GM12878 (cell line): Measurements from ENCODE around the gene DNMT3A. TPM values are rescaled to one million over a fixed set of nuclear protein-coding genes. Genes with fewer than 3 reads are reported as not detected.

Experiments used
- ATAC-seq: fragments of 200-7000 bp; cut with Tn5 transposase; 3 replicates; pipeline ENCODE4 v1.9.1; 2020; ENCODE audit warnings: mild to moderate bottlenecking, moderate library complexity
- BruUV-seq: library from RNA; stranded (reverse); fragments of 400-500 nt; replicated peaks from 2 replicates; lab custom pipeline; 2021; lab: Mats Ljungman, UMichigan
- CTCF ChIA-PET: fragments of 300-600 bp; sonication (Branson Sonifier 250); formaldehyde crosslinking; extraction: SDS; loops from one replicate; lab custom pipeline; 2021; ENCODE audit warnings: inconsistent platforms; lab: Yijun Ruan, JAX
- POLR2A ChIA-PET: fragments of 350-600 bp; formaldehyde crosslinking; extraction: SDS; loops from one replicate; lab custom pipeline; 2021; ENCODE audit warnings: inconsistent platforms; lab: Charles Lee
- RAD21 ChIA-PET: fragments of 300-600 bp; sonication (Branson Sonifier 250); formaldehyde crosslinking; loops from one replicate; lab custom pipeline; 2023; ENCODE audit warnings: antibody characterized with exemption; ENCODE audit not compliant: unreplicated experiment; lab: Charles Lee
- SMC1A ChIA-PET: fragments of 300-600 bp; sonication (Branson Sonifier 250); formaldehyde crosslinking; loops from one replicate; lab custom pipeline; 2023; ENCODE audit not compliant: unreplicated experiment, uncharacterized antibody; lab: Charles Lee
- DNase-seq: peaks from one replicate; pipeline ENCODE4 v3.0.0-alpha.2; 2011; ENCODE audit warnings: low read depth, low spot score
- FAIRE-seq: peaks from 3 replicates; lab custom pipeline; 2011; peaks lifted over from hg19 to GRCh38; lab: Jason Lieb, UNC
- H2AFZ ChIP-seq: 2 replicates; pipeline ENCODE4 v1.6.0; 2011; ENCODE audit warnings: low read depth, low read length, control low read depth; ENCODE audit not compliant: control insufficient read depth
- H3K27ac ChIP-seq: 2 replicates; pipeline ENCODE4 v1.5.1; 2011; ENCODE audit warnings: control low read depth; ENCODE audit not compliant: control insufficient read depth, insufficient read depth
- H3K27me3 ChIP-seq, 2 experiments: replicated peaks in 1 of 2; 2 replicates each; pipeline versions ENCODE4 v1.6.0 to v1.6.1; 2011; ENCODE audit warnings: low read length in 1 of 2; ENCODE audit not compliant: control insufficient read depth in 2 of 2, insufficient read depth in 2 of 2
- H3K36me3 ChIP-seq, 2 experiments: 2 replicates each; pipeline ENCODE4 v1.5.1; 2011; ENCODE audit warnings: low read length in 1 of 2; ENCODE audit not compliant: control insufficient read depth in 2 of 2, insufficient read depth in 2 of 2
- H3K4me1 ChIP-seq: 2 replicates; pipeline ENCODE4 v1.6.1; 2011; ENCODE audit warnings: mild to moderate bottlenecking, low read length, moderate library complexity, mixed read lengths; ENCODE audit not compliant: control insufficient read depth, insufficient read depth
- H3K4me2 ChIP-seq: 2 replicates; pipeline ENCODE4 v1.6.0; 2011; ENCODE audit warnings: control low read depth; ENCODE audit not compliant: control insufficient read depth, insufficient read depth
- H3K4me3 ChIP-seq: fragments of 200-600 bp; sonication (generic); 2 replicates; pipeline ENCODE4 v1.5.1; 2016
- H3K79me2 ChIP-seq: 2 replicates; pipeline ENCODE4 v1.6.0; 2011; ENCODE audit warnings: low read length; ENCODE audit not compliant: control insufficient read depth, insufficient read depth
- H3K9ac ChIP-seq: 2 replicates; pipeline ENCODE4 v1.8.0; 2011; ENCODE audit warnings: low read length, control low read depth, mixed read lengths; ENCODE audit not compliant: control insufficient read depth, insufficient read depth
- H3K9me3 ChIP-seq: replicated peaks from 3 replicates; pipeline ENCODE4 v1.5.1; 2011; ENCODE audit warnings: mild to moderate bottlenecking, low read length; ENCODE audit not compliant: control insufficient read depth, insufficient read depth
- H4K20me1 ChIP-seq: 2 replicates; pipeline ENCODE4 v1.6.0; 2011; ENCODE audit not compliant: control insufficient read depth, insufficient read depth
- CREB1 ChIP-seq: IDR thresholded peaks from 2 replicates; pipeline ENCODE4 v1.6.1; 2012; ENCODE audit warnings: low read depth, mild to moderate bottlenecking, inconsistent platforms
- EZH2 ChIP-seq: IDR thresholded peaks from 2 replicates; pipeline ENCODE4 v1.6.1; 2012; ENCODE audit warnings: low read depth, mild to moderate bottlenecking, control low read depth, inconsistent platforms, low read length, borderline replicate concordance; ENCODE audit not compliant: control insufficient read depth
- FOXK2 ChIP-seq: fragments of 450-650 bp; IDR thresholded peaks from 2 replicates; pipeline ENCODE4 v1.6.1; 2017; ENCODE audit warnings: mild to moderate bottlenecking, moderate library complexity
- GATAD2B ChIP-seq: fragments of 450-650 bp; conservative IDR thresholded peaks from 2 replicates; pipeline ENCODE4 v1.6.1; 2017; ENCODE audit warnings: low read depth, mild to moderate bottlenecking, moderate library complexity
- RELA ChIP-seq: fragments of 450-650 bp; IDR thresholded peaks from 2 replicates; pipeline ENCODE4 v1.8.0; 2014; ENCODE audit warnings: borderline replicate concordance; ENCODE audit not compliant: partially characterized antibody
- SP1 ChIP-seq: IDR thresholded peaks from one replicate; pipeline ENCODE4 v1.6.1; 2011; ENCODE audit warnings: low read depth, low read length
- ZNF274 ChIP-seq: IDR thresholded peaks from one replicate; pipeline ENCODE4 v1.8.0; 2011; ENCODE audit not compliant: insufficient read length, insufficient read depth
- ZNF622 ChIP-seq: fragments of 450-650 bp; IDR thresholded peaks from 2 replicates; pipeline ENCODE4 v1.6.1; 2017; ENCODE audit warnings: mild to moderate bottlenecking, inconsistent platforms
- WGBS: methylation state at CpG from one replicate; pipeline ENCODE4 v1.1.6; 2016; ENCODE audit warnings: low lambda C conversion rate; ENCODE audit not compliant: insufficient replicate concordance, insufficient coverage; ENCODE audit errors: missing lambda C conversion rate; 5-methylcytosine and 5-hydroxymethylcytosine counted together
- in situ Hi-C: fragments of 300-500 bp; cut with MboI; formaldehyde crosslinking; loops from 9 replicates; pipeline ENCODE4 v1.14.3; 2018; ENCODE audit warnings: mixed read lengths
- intact Hi-C: fragments of 100-400 bp; cut with micrococcal nuclease; formaldehyde crosslinking; loops from one replicate; pipeline ENCODE4 v1.14.2; 2022; ENCODE audit not compliant: unreplicated experiment
- polyA plus RNA-seq, 11 experiments: library from polyadenylated mRNA; depleted of rRNA in 4 of 11; unstranded in 6 of 11; stranded (reverse) in 5 of 11; fragments of >200 nt; fragmentation: Nextera tagmentation in 4 of 11; fragmentation: Illumina TruSeq in 1 of 11; extraction: Ambion mirVana in 4 of 11; extraction: Trizol in 1 of 11; gene quantifications; 1 replicate in 1 of 11; 2 replicates in 10 of 11; pipeline versions ENCODE4 v1.2.1 to v1.2.3, GENCODE V29; 2011 to 2016; ENCODE audit warnings: inconsistent platforms in 2 of 11, missing spikeins in 2 of 11, low read depth in 1 of 11
- total RNA-seq, 4 experiments: library from RNA; depleted of rRNA in 3 of 4; stranded (reverse); fragments of >200 nt in 3 of 4; fragmentation: Illumina TruSeq in 1 of 4; extraction: Trizol in 1 of 4; gene quantifications; 2 replicates each; pipeline versions ENCODE4 v1.2.1 to v1.2.3, GENCODE V29; 2013 to 2021
- TF ChIP-seq, protein P1 (sequence below): IDR thresholded peaks from 2 replicates; pipeline ENCODE4 v1.6.1; 2012; ENCODE audit warnings: low read depth, low read length, improper control_type of control experiment

DNMT3A gene
- total and polyA plus RNA-seq, 10 of the 15 experiments (the other 5 are each of a cell fraction or from before 2014, with no cell fraction given): 7.4 to 51.6 (median 17.4) TPM

GRCh38 chr2:25221579-25221978 lies 120.1 kb downstream of the DNMT3A start:
- DNase-seq: no peak
- Histone ChIP-seq H3K36me3 (no peaks in the 10 kb centered on the region), H3K27me3 (no peaks in the 10 kb centered on the region), H3K4me1 (peaks cover 16% of the 10 kb centered on the region), H3K4me2 (no peak overlapping the region), H3K9me3 (no peaks in the 10 kb centered on the region), H3K9ac (no peak overlapping the region), H4K20me1 (no peaks in the 10 kb centered on the region), H2AFZ (no peak overlapping the region)
- ATAC-seq: no peak
- no TSS peak for BruUV-seq
- in situ Hi-C loops: no loop called here
- WGBS: 86% methylated on average over 4 of the region's 4 CpGs
- intact Hi-C loops: no loop called here
- CTCF ChIA-PET: interaction anchor here (0.9 to 2.0 kb wide), 2 partner anchors 10 to 56 kb away, joined by 3 to 6 read pairs; no protein-coding TSS in a partner anchor
- TF ChIP-seq, protein P1, sequence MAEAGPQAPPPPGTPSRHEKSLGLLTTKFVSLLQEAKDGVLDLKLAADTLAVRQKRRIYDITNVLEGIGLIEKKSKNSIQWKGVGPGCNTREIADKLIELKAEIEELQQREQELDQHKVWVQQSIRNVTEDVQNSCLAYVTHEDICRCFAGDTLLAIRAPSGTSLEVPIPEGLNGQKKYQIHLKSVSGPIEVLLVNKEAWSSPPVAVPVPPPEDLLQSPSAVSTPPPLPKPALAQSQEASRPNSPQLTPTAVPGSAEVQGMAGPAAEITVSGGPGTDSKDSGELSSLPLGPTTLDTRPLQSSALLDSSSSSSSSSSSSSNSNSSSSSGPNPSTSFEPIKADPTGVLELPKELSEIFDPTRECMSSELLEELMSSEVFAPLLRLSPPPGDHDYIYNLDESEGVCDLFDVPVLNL: no peak
- TF ChIP-seq ZNF622: no peak
- TF ChIP-seq, all 136 proteins: peak for 0
- no peak for FAIRE-seq
- Histone ChIP-seq H3K79me2 (no peaks in the 10 kb centered on the region), H3K4me3 (no peak overlapping the region), H3K27ac (no peak overlapping the region)
- ChIA-PET RAD21 (no interaction called here), POLR2A (interaction anchor here (0.6 to 1.9 kb wide), 4 partner anchors 10 to 421 kb away, joined by 3 to 5 read pairs (median 4); no protein-coding TSS in a partner anchor), SMC1A (interaction anchor here (0.9 kb wide), 1 partner anchor 56 kb away, joined by 4 read pairs; no protein-coding TSS in a partner anchor)

GRCh38 chr2:25220313-25220712 lies 121.4 kb downstream of the DNMT3A start:
- ATAC-seq: no peak
- CTCF ChIA-PET: interaction anchor here (1.5 kb wide), 1 partner anchor 24 kb away, joined by 6 read pairs; no protein-coding TSS in a partner anchor
- BruUV-seq: no TSS peak

More at GRCh38 chr2:25220313-25220712, 121.4 kb downstream of the DNMT3A start:
- Histone ChIP-seq H3K4me2 (no peak overlapping the region), H3K4me1 (peaks cover 5% of the 10 kb centered on the region), H2AFZ (no peak overlapping the region), H3K36me3 (no peaks in the 10 kb centered on the region), H3K9ac (no peak overlapping the region), H3K79me2 (no peaks in the 10 kb centered on the region), H3K4me3 (no peak overlapping the region), H3K27me3 (no peaks in the 10 kb centered on the region), H3K9me3 (no peaks in the 10 kb centered on the region), H3K27ac (no peak overlapping the region), H4K20me1 (no peaks in the 10 kb centered on the region)
- ChIA-PET POLR2A (interaction anchor here (0.6 to 1.9 kb wide), 3 partner anchors 9 to 32 kb away, joined by 3 to 5 read pairs (median 4); no protein-coding TSS in a partner anchor), SMC1A (no interaction called here), RAD21 (interaction anchor here (0.6 kb wide), 1 partner anchor 117 kb away, joined by 3 read pairs; no protein-coding TSS in a partner anchor)
- intact Hi-C loops: no loop called here
- 79% methylated on average over 3 of the region's 3 CpGs for WGBS
- FAIRE-seq (no peak), DNase-seq (no peak)
- TF ChIP-seq RELA: no peak
- no peak for TF ChIP-seq CREB1
- TF ChIP-seq SP1: no peak
- TF ChIP-seq FOXK2: no peak
- no peak for TF ChIP-seq ZNF274
- no peak for TF ChIP-seq GATAD2B
- TF ChIP-seq EZH2: no peak
- TF ChIP-seq, protein P1: no peak
- in situ Hi-C loops: no loop called here
